ENCODE results near the gene ARSH. TPM values are rescaled to one million over a fixed set of nuclear protein-coding genes. Genes with fewer than 3 reads are reported as not detected.
"Not testable (repeated sequence)": the region's sequence is repeated elsewhere in the genome, so short reads cannot be mapped to it uniquely, and the experiment has no call there.

The ARSH gene
- total and polyA plus RNA-seq, 2 of the 8 experiments (the other 6 are each of a cell fraction or from before 2014, with no cell fraction given) = not detected

GRCh38 chrX:3050523-3051175 is 44.3 kb downstream of the ARSH start:
- H3K18ac ChIP-seq (ENCODE audit: extremely low read depth, low read length); H2BK20ac ChIP-seq (ENCODE audit: low read length); H2AK5ac ChIP-seq (ENCODE audit: low read depth, low read length); H2BK120ac ChIP-seq (replicated peaks; ENCODE audit: low read depth, low read length); H3K23ac ChIP-seq (ENCODE audit: insufficient read length); H3K4me2 ChIP-seq (ENCODE audit: insufficient read depth in 1 of 2, low read depth in 2 of 2, low read length in 2 of 2); H3K9me3 ChIP-seq (ENCODE audit: insufficient read depth in 2 of 2, low read depth in 1 of 2, low read length in 1 of 2); H3K56ac ChIP-seq (replicated peaks; ENCODE audit: insufficient read length, low read depth, low read length); H2BK15ac ChIP-seq (ENCODE audit: low read length); DNase-seq (ENCODE audit: low read depth in 1 of 2, low spot score in 2 of 2); H4K5ac ChIP-seq (ENCODE audit: insufficient read length, low read depth, low read length); H3K27me3 ChIP-seq (replicated peaks in 1 of 4; ENCODE audit: control insufficient read depth in 3 of 4, extremely low read depth in 1 of 4, insufficient read depth in 3 of 4, low read length in 3 of 4); H4K8ac ChIP-seq (ENCODE audit: extremely low read depth, insufficient read depth, low read length); H3K36me3 ChIP-seq (ENCODE audit: control insufficient read depth in 2 of 4, insufficient read depth in 4 of 4, low read length in 3 of 4); H3K9ac ChIP-seq (replicated peaks in 1 of 4; ENCODE audit: extremely low read depth in 1 of 4, low read depth in 3 of 4, low read length in 3 of 4); H3K79me2 ChIP-seq (ENCODE audit: control insufficient read depth in 1 of 2, insufficient read depth in 2 of 2, low read length in 2 of 2); CTCF ChIA-PET (ENCODE audit: partially characterized antibody); H2BK12ac ChIP-seq (ENCODE audit: low read depth, low read length); H3K14ac ChIP-seq (ENCODE audit: insufficient read length); POLR2A ChIA-PET (ENCODE audit: partially characterized antibody); H3K4me1 ChIP-seq (replicated peaks in 1 of 4; ENCODE audit: control insufficient read depth in 3 of 4, insufficient read depth in 4 of 4, low read length in 3 of 4); H2BK5ac ChIP-seq (ENCODE audit: low read depth, low read length); H4K20me1 ChIP-seq (replicated peaks in 1 of 2; ENCODE audit: control insufficient read depth in 1 of 2, insufficient read depth in 2 of 2, low read length in 2 of 2); H2AFZ ChIP-seq (ENCODE audit: low read length); H3K79me1 ChIP-seq (ENCODE audit: low read depth, low read length); H3K23me2 ChIP-seq (ENCODE audit: low read depth, low read length); FAIRE-seq; H3K4ac ChIP-seq (replicated peaks; ENCODE audit: insufficient read length, low read depth, low read length); H3K4me3 ChIP-seq (ENCODE audit: extremely low read depth in 1 of 4, insufficient read depth in 2 of 4, low read depth in 3 of 4, low read length in 4 of 4); H3K27ac ChIP-seq (ENCODE audit: low read depth, low read length); H4K91ac ChIP-seq (replicated peaks; ENCODE audit: insufficient read length, low read length): not testable (repeated sequence)
- 100% methylated on average over 2 of the region's 11 CpGs; no CpG with 5 or more reads in 1 of the 2 experiments for WGBS, 2 experiments (ENCODE audit: extremely low coverage in 1 of 2, insufficient coverage in 1 of 2, insufficient read length in 1 of 2, insufficient replicate concordance in 2 of 2, low coverage in 1 of 2, low lambda C conversion rate in 2 of 2, missing lambda C conversion rate in 1 of 2)

Measured in H1 (cell line).